ENCODE data around the gene OR6S1. TPM values are rescaled to one million over a fixed set of nuclear protein-coding genes. Genes with fewer than 3 reads are reported as not detected.
A peak's percentile ranks its signal among the peaks of the same experiment; 100 is the strongest.

The OR6S1 gene
- total RNA-seq, 4 donors from 2014 or later: not detected

DNA sequence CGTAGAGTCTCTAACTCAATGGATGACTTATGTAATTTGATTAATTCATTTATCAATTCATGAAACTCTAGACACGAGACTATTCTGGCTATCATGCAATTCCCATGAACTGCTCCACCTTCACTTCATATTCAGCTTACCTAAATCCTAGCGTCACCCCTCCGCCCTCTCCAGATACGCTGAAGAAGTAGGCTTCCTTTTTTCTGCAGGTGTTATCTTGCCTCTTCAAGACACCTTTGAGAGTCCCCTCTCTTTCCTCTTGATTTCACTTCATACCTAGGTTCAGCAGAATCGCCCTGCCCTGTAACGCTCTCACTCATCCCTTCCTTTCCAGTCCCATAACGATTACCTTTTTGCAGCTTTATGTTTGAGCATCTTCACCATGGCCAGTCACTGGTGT is 38.9 kb upstream of the OR6S1 start:
- intact Hi-C loops (cut with DNase I): loop anchor here (5.0 to 10.0 kb wide), 3 partner anchors 68 to 348 kb away; partner anchors contain the start of genes APEX1, CCNB1IP1 and OSGEP

DNA sequence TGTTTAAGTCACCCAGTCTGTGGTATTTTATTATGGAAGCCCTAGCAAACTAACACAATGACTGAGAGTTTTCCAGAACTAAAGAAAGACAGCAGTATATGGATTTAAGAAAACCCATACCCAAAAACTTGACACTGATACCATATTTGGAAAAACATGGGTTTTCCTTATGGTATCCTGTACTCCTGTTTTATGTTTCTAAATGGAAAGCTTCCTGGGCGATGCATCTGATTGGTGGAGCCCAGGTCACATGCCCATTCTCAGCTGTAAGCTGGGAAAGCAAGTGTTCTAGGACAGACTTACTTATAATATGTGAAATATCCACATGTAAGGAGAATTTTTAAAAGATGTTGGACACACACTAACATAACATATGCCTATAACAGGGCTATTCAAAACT is 38.4 kb upstream of the OR6S1 start:
- H3K4me1 ChIP-seq: peaks cover 7 to 10% of the 10 kb centered on the region in 2 donors
- TF ChIP-seq POLR2A (IDR thresholded peaks at IDR 0.05): no peak
- TF ChIP-seq, protein P1, sequence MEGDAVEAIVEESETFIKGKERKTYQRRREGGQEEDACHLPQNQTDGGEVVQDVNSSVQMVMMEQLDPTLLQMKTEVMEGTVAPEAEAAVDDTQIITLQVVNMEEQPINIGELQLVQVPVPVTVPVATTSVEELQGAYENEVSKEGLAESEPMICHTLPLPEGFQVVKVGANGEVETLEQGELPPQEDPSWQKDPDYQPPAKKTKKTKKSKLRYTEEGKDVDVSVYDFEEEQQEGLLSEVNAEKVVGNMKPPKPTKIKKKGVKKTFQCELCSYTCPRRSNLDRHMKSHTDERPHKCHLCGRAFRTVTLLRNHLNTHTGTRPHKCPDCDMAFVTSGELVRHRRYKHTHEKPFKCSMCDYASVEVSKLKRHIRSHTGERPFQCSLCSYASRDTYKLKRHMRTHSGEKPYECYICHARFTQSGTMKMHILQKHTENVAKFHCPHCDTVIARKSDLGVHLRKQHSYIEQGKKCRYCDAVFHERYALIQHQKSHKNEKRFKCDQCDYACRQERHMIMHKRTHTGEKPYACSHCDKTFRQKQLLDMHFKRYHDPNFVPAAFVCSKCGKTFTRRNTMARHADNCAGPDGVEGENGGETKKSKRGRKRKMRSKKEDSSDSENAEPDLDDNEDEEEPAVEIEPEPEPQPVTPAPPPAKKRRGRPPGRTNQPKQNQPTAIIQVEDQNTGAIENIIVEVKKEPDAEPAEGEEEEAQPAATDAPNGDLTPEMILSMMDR (IDR thresholded peaks at IDR 0.05): no peak
- no peak overlapping the region for H3K27ac ChIP-seq
- DNase-seq: peak; percentile 19 to 49
- WGBS, 2 donors: 85 to 89% methylated on average over 1 of the region's 1 CpG
- no peaks in the 10 kb centered on the region for H3K36me3 ChIP-seq
- H3K4me3 ChIP-seq (replicated peaks in 1 of 3): no peak overlapping the region
- no peaks in the 10 kb centered on the region for H3K27me3 ChIP-seq
- intact Hi-C loops (cut with DNase I): loop anchor here (5.0 to 10.0 kb wide), 4 partner anchors 58 to 348 kb away; partner anchors contain the start of genes APEX1, CCNB1IP1 and OSGEP
- H3K9me3 ChIP-seq: no peaks in the 10 kb centered on the region

More for the DNA sequence above, 38.9 kb upstream of the OR6S1 start:
- Histone ChIP-seq H3K9me3 (no peaks in the 10 kb centered on the region), H3K4me1 (peaks cover 7 to 10% of the 10 kb centered on the region in 2 donors), H3K36me3 (no peaks in the 10 kb centered on the region), H3K27ac (no peak overlapping the region), H3K27me3 (no peaks in the 10 kb centered on the region), H3K4me3 (replicated peaks in 1 of 3) (no peak overlapping the region)
- 49 to 55% methylated on average over 8 of the region's 8 CpGs for WGBS, 2 donors
- TF ChIP-seq POLR2A (IDR thresholded peaks at IDR 0.05): no peak
- TF ChIP-seq, protein P1 (IDR thresholded peaks at IDR 0.05): no peak
- DNase-seq: no peak

DNA sequence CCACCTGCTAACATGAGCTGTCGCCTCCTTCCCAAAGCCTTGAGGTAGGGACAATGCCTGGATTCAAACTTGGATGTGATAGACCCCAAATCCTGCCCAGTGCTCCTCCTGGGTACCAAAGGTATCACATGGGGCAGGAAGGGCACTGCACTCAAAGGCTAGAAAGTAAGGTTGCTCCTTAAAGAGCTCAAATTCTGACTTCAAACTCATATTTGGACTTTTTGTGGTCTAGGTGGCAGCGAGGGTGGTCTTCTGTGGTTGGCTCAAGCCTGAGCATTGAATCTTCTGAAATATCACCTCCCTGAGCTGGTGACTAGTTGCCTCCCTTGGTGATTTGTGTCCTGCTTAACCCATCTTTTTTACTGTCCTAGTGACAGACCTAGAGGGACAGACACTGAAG is 34.6 kb upstream of the OR6S1 start:
- TF ChIP-seq POLR2A (IDR thresholded peaks at IDR 0.05): no peak
- TF ChIP-seq, protein P1 (IDR thresholded peaks at IDR 0.05): no peak
- Histone ChIP-seq H3K27ac (no peak overlapping the region), H3K27me3 (no peaks in the 10 kb centered on the region), H3K36me3 (no peaks in the 10 kb centered on the region), H3K4me3 (replicated peaks in 1 of 3) (no peak overlapping the region), H3K9me3 (no peaks in the 10 kb centered on the region), H3K4me1 (peaks cover 7 to 10% of the 10 kb centered on the region in 2 donors)
- intact Hi-C loops (cut with DNase I): loop anchor here (5.0 kb wide), 1 partner anchor 54 kb away; no protein-coding TSS in a partner anchor
- 77 to 84% methylated on average over 2 of the region's 2 CpGs for WGBS, 2 donors
- DNase-seq: no peak

DNA sequence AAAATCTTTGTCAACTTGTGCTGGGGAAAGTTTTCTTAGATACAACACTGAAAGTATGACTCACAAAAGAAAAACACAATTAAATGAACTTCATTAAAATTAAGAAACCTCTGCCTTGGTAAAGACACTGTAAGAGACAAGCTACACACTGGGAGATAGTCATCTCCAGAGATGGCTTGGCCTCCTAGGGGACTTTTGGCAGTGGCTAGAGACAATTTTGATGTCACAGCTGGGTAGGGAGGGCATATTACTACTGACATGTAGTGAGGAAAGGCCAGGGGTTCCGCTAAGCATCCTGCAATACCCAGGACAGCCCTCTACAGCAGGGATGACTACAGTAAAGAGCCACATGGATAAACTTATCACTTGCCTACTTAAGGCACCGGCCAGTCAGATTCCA is 34.2 kb upstream of the OR6S1 start:
- intact Hi-C loops (cut with DNase I): loop anchor here (5.0 kb wide), 1 partner anchor 53 kb away; no protein-coding TSS in a partner anchor
- H3K4me3 ChIP-seq (replicated peaks in 1 of 3): no peak overlapping the region
- no peaks in the 10 kb centered on the region for H3K27me3 ChIP-seq
- WGBS, 2 donors: 79 to 85% methylated on average over 2 of the region's 2 CpGs
- H3K4me1 ChIP-seq: peaks cover 6 to 7% of the 10 kb centered on the region in 2 donors
- no peaks in the 10 kb centered on the region for H3K36me3 ChIP-seq
- no peaks in the 10 kb centered on the region for H3K9me3 ChIP-seq
- no peak overlapping the region for H3K27ac ChIP-seq
- TF ChIP-seq, protein P1 (IDR thresholded peaks at IDR 0.05): no peak
- TF ChIP-seq POLR2A (IDR thresholded peaks at IDR 0.05): no peak
- DNase-seq: no peak

DNA sequence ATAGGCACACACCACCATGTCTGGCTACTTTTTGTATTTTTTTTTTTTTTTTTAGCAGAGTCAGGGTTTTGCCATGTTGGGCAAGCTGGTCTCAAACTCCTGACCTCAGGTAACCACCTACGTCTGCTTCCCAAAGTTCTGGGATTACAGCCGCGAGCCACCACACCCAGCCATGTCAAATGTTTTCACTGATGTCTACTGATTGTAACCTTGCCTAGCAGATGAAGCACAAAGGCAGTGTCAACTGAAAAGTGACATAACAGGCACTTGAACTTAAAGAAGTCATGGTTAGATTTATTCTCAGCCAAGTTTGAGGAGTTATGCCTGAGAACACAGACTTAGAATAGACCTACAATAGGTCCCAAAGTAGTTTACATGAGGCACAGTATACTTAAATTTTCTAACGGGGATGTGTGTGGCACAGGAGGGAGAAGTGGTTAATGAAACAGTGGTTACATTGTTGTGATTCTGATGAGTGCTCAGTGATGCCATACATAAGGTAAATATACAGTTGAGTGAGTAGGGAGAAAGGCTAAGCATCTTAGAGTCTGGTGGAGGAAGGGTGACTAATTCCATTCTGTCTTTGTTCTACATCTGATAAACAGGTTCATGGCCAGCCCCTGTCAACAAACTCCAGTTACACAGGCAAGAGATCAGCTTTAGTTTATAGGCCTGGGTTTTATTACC is 30.2 kb upstream of the OR6S1 start:
- no peaks in the 10 kb centered on the region for H3K36me3 ChIP-seq
- DNase-seq: no peak
- WGBS, 2 donors: 66 to 84% methylated on average over 4 of the region's 4 CpGs
- TF ChIP-seq, protein P1 (IDR thresholded peaks at IDR 0.05): no peak
- intact Hi-C loops (cut with DNase I): no loop called here
- H3K4me1 ChIP-seq: no peaks in the 10 kb centered on the region
- H3K27me3 ChIP-seq: no peaks in the 10 kb centered on the region
- H3K9me3 ChIP-seq: no peaks in the 10 kb centered on the region
- H3K27ac ChIP-seq: no peak overlapping the region
- no peak overlapping the region for H3K4me3 ChIP-seq (replicated peaks in 1 of 3)
